ACC112 (cell line): ENCODE data around the gene WDR91.

Source experiments
- H2AFZ ChIP-seq: fragments of 200-600 bp; sonication (generic); one replicate; pipeline ENCODE4 v1.6.0; 2017; ENCODE audit warnings: antibody characterized with exemption, low read length; ENCODE audit not compliant: unreplicated experiment
- H3K27ac ChIP-seq: fragments of 200-600 bp; sonication (generic); 2 replicates; pipeline ENCODE4 v1.5.1; 2014; ENCODE audit warnings: low read depth, mild to moderate bottlenecking, antibody characterized with exemption, low read length, moderate library complexity
- H3K27me3 ChIP-seq: fragments of 200-600 bp; sonication (generic); 2 replicates; pipeline ENCODE4 v1.6.1; 2014; ENCODE audit warnings: mild to moderate bottlenecking, antibody characterized with exemption, low read length, moderate library complexity, mixed read lengths; ENCODE audit not compliant: insufficient read depth
- H3K36me3 ChIP-seq: fragments of 200-600 bp; sonication (generic); 2 replicates; pipeline ENCODE4 v1.6.1; 2016; ENCODE audit warnings: mild to moderate bottlenecking, antibody characterized with exemption, low read length, moderate library complexity, mixed read lengths; ENCODE audit not compliant: insufficient read depth
- H3K4me1 ChIP-seq: fragments of 200-600 bp; sonication (generic); one replicate; pipeline ENCODE4 v1.6.1; 2016; ENCODE audit warnings: low read length, mixed read lengths; ENCODE audit not compliant: insufficient read depth, unreplicated experiment, control insufficient read depth
- H3K4me3 ChIP-seq: fragments of 200-600 bp; sonication (generic); 2 replicates; pipeline ENCODE4 v1.5.1; 2014; ENCODE audit warnings: mild to moderate bottlenecking, low read depth, low read length
- H3K79me2 ChIP-seq: fragments of 200-600 bp; sonication (generic); one replicate; pipeline ENCODE4 v1.6.0; 2016; ENCODE audit warnings: low read length; ENCODE audit not compliant: control insufficient read depth, unreplicated experiment, insufficient read depth

The WDR91 gene

GRCh38 chr7:135209225-135209834 lies 2.0 kb downstream of the WDR91 start:
- Histone ChIP-seq H2AFZ (no peak overlapping the region), H3K79me2 (no peaks in the 10 kb centered on the region), H3K36me3 (no peaks in the 10 kb centered on the region), H3K27me3 (no peaks in the 10 kb centered on the region), H3K4me3 (no peak overlapping the region), H3K27ac (no peak overlapping the region), H3K4me1 (peaks cover 4% of the 10 kb centered on the region)

GRCh38 chr7:135208102-135208793 lies 3.1 kb downstream of the WDR91 start:
- no peaks in the 10 kb centered on the region for H3K36me3 ChIP-seq
- no peak overlapping the region for H2AFZ ChIP-seq
- H3K27ac ChIP-seq: no peak overlapping the region
- peaks cover 4% of the 10 kb centered on the region for H3K4me1 ChIP-seq
- no peaks in the 10 kb centered on the region for H3K79me2 ChIP-seq
- no peak overlapping the region for H3K4me3 ChIP-seq
- H3K27me3 ChIP-seq: no peaks in the 10 kb centered on the region

GRCh38 chr7:135207406-135208101 lies 3.8 kb downstream of the WDR91 start:
- Histone ChIP-seq H3K4me3 (no peak overlapping the region), H3K27me3 (no peaks in the 10 kb centered on the region), H3K36me3 (no peaks in the 10 kb centered on the region), H3K27ac (no peak overlapping the region), H3K4me1 (peaks cover 4% of the 10 kb centered on the region), H2AFZ (no peak overlapping the region), H3K79me2 (no peaks in the 10 kb centered on the region)

GRCh38 chr7:135206941-135207391 lies 4.4 kb downstream of the WDR91 start:
- H3K27ac ChIP-seq: no peak overlapping the region
- no peak overlapping the region for H2AFZ ChIP-seq
- H3K79me2 ChIP-seq: no peaks in the 10 kb centered on the region
- no peaks in the 10 kb centered on the region for H3K27me3 ChIP-seq
- peaks cover 4% of the 10 kb centered on the region for H3K4me1 ChIP-seq
- no peaks in the 10 kb centered on the region for H3K36me3 ChIP-seq
- H3K4me3 ChIP-seq: no peak overlapping the region

- Histone ChIP-seq H3K79me2 (no peaks in the 10 kb centered on the region), H3K4me3 (no peak overlapping the region), H2AFZ (no peak overlapping the region), H3K36me3 (no peaks in the 10 kb centered on the region), H3K27ac (no peak overlapping the region), H3K27me3 (no peaks in the 10 kb centered on the region), H3K4me1 (peaks cover 4% of the 10 kb centered on the region)
Observed at GRCh38 chr7:135205850-135206249, 5.5 kb downstream of the WDR91 start.

GRCh38 chr7:135204876-135205275 lies 6.5 kb downstream of the WDR91 start:
- Histone ChIP-seq H3K27me3 (no peaks in the 10 kb centered on the region), H3K79me2 (no peaks in the 10 kb centered on the region), H3K36me3 (no peaks in the 10 kb centered on the region), H3K4me1 (no peaks in the 10 kb centered on the region), H2AFZ (no peak overlapping the region), H3K4me3 (no peak overlapping the region), H3K27ac (no peak overlapping the region)

GRCh38 chr7:135204341-135204749 lies 7.0 kb downstream of the WDR91 start:
- no peak overlapping the region for H3K27ac ChIP-seq
- no peak overlapping the region for H3K4me3 ChIP-seq
- no peaks in the 10 kb centered on the region for H3K4me1 ChIP-seq
- no peaks in the 10 kb centered on the region for H3K79me2 ChIP-seq
- H3K27me3 ChIP-seq: no peaks in the 10 kb centered on the region
- no peaks in the 10 kb centered on the region for H3K36me3 ChIP-seq
- no peak overlapping the region for H2AFZ ChIP-seq

GRCh38 chr7:135201350-135201749 lies 10.0 kb downstream of the WDR91 start:
- H3K36me3 ChIP-seq: no peaks in the 10 kb centered on the region
- no peaks in the 10 kb centered on the region for H3K4me1 ChIP-seq
- H3K27me3 ChIP-seq: no peaks in the 10 kb centered on the region
- no peak overlapping the region for H2AFZ ChIP-seq
- no peak overlapping the region for H3K4me3 ChIP-seq
- no peak overlapping the region for H3K27ac ChIP-seq
- no peaks in the 10 kb centered on the region for H3K79me2 ChIP-seq

GRCh38 chr7:135200821-135201331 lies 10.4 kb downstream of the WDR91 start:
- no peaks in the 10 kb centered on the region for H3K36me3 ChIP-seq
- no peak overlapping the region for H3K4me3 ChIP-seq
- H3K4me1 ChIP-seq: no peaks in the 10 kb centered on the region
- no peaks in the 10 kb centered on the region for H3K27me3 ChIP-seq
- no peak overlapping the region for H2AFZ ChIP-seq
- H3K27ac ChIP-seq: no peak overlapping the region
- H3K79me2 ChIP-seq: no peaks in the 10 kb centered on the region

GRCh38 chr7:135199439-135199838 lies 11.9 kb downstream of the WDR91 start:
- no peak overlapping the region for H2AFZ ChIP-seq
- no peaks in the 10 kb centered on the region for H3K27me3 ChIP-seq
- no peak overlapping the region for H3K4me3 ChIP-seq
- no peaks in the 10 kb centered on the region for H3K36me3 ChIP-seq
- peaks cover 4% of the 10 kb centered on the region for H3K4me1 ChIP-seq
- no peak overlapping the region for H3K27ac ChIP-seq
- H3K79me2 ChIP-seq: no peaks in the 10 kb centered on the region
